ENCODE data around the gene DICER1.

DNA sequence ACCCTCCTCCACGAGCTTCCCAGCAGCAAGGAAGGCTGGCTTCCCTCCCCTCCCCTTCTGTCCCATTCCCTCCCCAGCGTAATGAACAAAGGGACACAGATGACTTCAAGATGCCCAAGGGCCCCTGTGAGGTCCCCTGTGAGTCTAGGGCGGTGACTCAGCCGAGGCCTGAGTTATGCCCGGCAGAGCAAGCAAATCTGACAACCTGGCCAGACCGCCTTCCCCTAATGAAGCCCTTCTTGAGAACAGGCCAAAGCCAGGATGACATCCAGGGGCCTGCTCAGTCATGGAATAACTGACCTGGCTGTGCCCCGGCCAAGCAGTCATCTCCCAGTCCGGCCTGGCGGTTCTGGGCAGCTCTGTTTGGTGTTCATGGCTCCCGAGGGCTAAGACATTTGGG, 89.2 kb downstream of the DICER1 start:
- TF ChIP-seq EP300 (conservative IDR thresholded peaks at IDR 0.05; ENCODE audit: poor library complexity, severe bottlenecking) (no peak), TAF1 (IDR thresholded peaks at IDR 0.05; ENCODE audit: low read depth) (no peak), POLR2AphosphoS5 (IDR thresholded peaks at IDR 0.05) (no peak), SMC3 (conservative IDR thresholded peaks at IDR 0.05; ENCODE audit: poor library complexity) (no peak), EZH2 (IDR thresholded peaks at IDR 0.05; ENCODE audit: borderline replicate concordance, insufficient read depth, low read length, poor library complexity, severe bottlenecking) (no peak), RAD21 (conservative IDR thresholded peaks at IDR 0.05) (no peak), MXI1 (conservative IDR thresholded peaks at IDR 0.05; ENCODE audit: poor library complexity, severe bottlenecking) (no peak)
- TF ChIP-seq, protein P1, sequence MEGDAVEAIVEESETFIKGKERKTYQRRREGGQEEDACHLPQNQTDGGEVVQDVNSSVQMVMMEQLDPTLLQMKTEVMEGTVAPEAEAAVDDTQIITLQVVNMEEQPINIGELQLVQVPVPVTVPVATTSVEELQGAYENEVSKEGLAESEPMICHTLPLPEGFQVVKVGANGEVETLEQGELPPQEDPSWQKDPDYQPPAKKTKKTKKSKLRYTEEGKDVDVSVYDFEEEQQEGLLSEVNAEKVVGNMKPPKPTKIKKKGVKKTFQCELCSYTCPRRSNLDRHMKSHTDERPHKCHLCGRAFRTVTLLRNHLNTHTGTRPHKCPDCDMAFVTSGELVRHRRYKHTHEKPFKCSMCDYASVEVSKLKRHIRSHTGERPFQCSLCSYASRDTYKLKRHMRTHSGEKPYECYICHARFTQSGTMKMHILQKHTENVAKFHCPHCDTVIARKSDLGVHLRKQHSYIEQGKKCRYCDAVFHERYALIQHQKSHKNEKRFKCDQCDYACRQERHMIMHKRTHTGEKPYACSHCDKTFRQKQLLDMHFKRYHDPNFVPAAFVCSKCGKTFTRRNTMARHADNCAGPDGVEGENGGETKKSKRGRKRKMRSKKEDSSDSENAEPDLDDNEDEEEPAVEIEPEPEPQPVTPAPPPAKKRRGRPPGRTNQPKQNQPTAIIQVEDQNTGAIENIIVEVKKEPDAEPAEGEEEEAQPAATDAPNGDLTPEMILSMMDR (IDR thresholded peaks at IDR 0.05; ENCODE audit: poor library complexity, severe bottlenecking), result no peak
- TF ChIP-seq, protein P2, sequence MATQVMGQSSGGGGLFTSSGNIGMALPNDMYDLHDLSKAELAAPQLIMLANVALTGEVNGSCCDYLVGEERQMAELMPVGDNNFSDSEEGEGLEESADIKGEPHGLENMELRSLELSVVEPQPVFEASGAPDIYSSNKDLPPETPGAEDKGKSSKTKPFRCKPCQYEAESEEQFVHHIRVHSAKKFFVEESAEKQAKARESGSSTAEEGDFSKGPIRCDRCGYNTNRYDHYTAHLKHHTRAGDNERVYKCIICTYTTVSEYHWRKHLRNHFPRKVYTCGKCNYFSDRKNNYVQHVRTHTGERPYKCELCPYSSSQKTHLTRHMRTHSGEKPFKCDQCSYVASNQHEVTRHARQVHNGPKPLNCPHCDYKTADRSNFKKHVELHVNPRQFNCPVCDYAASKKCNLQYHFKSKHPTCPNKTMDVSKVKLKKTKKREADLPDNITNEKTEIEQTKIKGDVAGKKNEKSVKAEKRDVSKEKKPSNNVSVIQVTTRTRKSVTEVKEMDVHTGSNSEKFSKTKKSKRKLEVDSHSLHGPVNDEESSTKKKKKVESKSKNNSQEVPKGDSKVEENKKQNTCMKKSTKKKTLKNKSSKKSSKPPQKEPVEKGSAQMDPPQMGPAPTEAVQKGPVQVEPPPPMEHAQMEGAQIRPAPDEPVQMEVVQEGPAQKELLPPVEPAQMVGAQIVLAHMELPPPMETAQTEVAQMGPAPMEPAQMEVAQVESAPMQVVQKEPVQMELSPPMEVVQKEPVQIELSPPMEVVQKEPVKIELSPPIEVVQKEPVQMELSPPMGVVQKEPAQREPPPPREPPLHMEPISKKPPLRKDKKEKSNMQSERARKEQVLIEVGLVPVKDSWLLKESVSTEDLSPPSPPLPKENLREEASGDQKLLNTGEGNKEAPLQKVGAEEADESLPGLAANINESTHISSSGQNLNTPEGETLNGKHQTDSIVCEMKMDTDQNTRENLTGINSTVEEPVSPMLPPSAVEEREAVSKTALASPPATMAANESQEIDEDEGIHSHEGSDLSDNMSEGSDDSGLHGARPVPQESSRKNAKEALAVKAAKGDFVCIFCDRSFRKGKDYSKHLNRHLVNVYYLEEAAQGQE (IDR thresholded peaks at IDR 0.05; ENCODE audit: borderline replicate concordance), result no peak

Data from neural cell (in vitro differentiated cells).